Thyroid gland (tissue), 4 donors: ENCODE data around the gene SGSH.

Source experiments
- CTCF ChIP-seq, 6 experiments: fragments of 200-600 bp in 3 of 6; fragments of 450-650 bp in 3 of 6; sonication (generic) in 3 of 6; IDR thresholded peaks; one replicate each; pipeline ENCODE4 v1.5.1; 2016 to 2019; ENCODE audit warnings: antibody characterized with exemption in 6 of 6, mild to moderate bottlenecking in 2 of 6, inconsistent platforms in 1 of 6, moderate library complexity in 1 of 6
- POLR2A ChIP-seq, 2 donors: fragments of 450-650 bp; IDR thresholded peaks; one replicate each; pipeline ENCODE4 v1.6.1; 2017; ENCODE audit warnings: antibody characterized with exemption in 2 of 2, mild to moderate bottlenecking in 2 of 2, moderate library complexity in 1 of 2

DNA sequence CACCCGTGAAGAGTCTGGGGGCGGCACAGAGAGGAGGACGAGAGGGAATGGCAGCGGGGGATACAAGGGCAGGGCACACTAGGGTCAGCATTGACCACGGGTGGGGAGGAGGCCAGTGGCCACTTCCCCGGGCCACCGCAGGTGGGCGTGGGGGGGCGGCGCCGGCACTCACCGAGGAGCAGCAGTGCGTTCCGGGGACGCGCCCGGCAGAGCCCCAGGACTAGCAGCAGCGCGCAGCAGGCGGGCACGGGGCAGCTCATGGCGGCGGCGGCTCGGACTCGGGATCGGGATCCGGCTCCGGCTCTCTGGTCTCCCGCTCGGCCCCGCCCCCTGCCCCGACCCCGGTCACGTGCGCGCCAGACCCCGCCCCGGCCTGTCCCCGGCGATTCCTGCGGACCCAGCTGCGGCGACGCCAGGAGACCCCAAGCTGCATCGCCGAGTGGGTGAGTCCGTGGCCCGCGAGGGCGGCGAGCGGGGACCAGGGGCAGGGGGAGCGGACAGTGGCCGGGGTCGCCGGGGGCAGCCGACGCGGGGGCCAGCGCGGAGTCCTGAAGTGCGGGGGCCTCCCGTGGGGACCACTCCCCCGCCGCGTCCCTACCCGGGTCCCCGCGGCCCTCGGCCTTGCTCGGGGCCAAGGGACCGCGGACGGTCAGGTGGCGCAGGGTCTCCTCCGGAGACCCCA lies at the start of gene SGSH, which contains the start of gene SLC26A11:
- peak in 1 of 6 experiments; percentile 16 for TF ChIP-seq CTCF (IDR thresholded peaks at IDR 0.05)
- TF ChIP-seq POLR2A (IDR thresholded peaks at IDR 0.05) = peak in 1 of 2 donors; percentile 61
